Non-pigmented ciliary epithelial cell (primary cell): ENCODE measurements around the gene IL15RA.
"Not testable (repeated sequence)": the region's sequence is repeated elsewhere in the genome, so short reads cannot be mapped to it uniquely, and the experiment has no call there.

ENCODE experiments used
- DNase-seq: peaks from one replicate; pipeline ENCODE4 v3.0.0-alpha.2; 2010; ENCODE audit warnings: low read depth

IL15RA gene

GRCh38 chr10:6005856-6006395 is 28.6 kb upstream of the IL15RA start:
- no peak for DNase-seq

- DNase-seq = not testable (repeated sequence)
Measured at GRCh38 chr10:6005161-6005804, 27.9 kb upstream of the IL15RA start.

GRCh38 chr10:6002809-6003510 is 25.6 kb upstream of the IL15RA start:
- no peak for DNase-seq

- DNase-seq = no peak
Measured at GRCh38 chr10:5999440-6000165, 22.3 kb upstream of the IL15RA start.

GRCh38 chr10:5996696-5997095 is 19.4 kb upstream of the IL15RA start:
- DNase-seq = no peak

- no peak for DNase-seq
Measured at GRCh38 chr10:5992398-5992797, 15.1 kb upstream of the IL15RA start.

- no peak for DNase-seq
Measured at GRCh38 chr10:5991708-5992107, 14.4 kb upstream of the IL15RA start.

- DNase-seq = no peak
Measured at GRCh38 chr10:5989756-5990155, 12.4 kb upstream of the IL15RA start.

GRCh38 chr10:5988336-5988920 is 11.1 kb upstream of the IL15RA start:
- DNase-seq = no peak

GRCh38 chr10:5987747-5988146 is 10.4 kb upstream of the IL15RA start:
- DNase-seq = no peak

GRCh38 chr10:5985029-5985428 is 7.7 kb upstream of the IL15RA start:
- DNase-seq = no peak

- DNase-seq = no peak
Measured at GRCh38 chr10:5983774-5984173, 6.4 kb upstream of the IL15RA start.

- no peak for DNase-seq
Measured at GRCh38 chr10:5981529-5981928, 4.2 kb upstream of the IL15RA start.

- no peak for DNase-seq
Measured at GRCh38 chr10:5978230-5978489, 817 bp upstream of the IL15RA start.

- DNase-seq = no peak
Measured at GRCh38 chr10:5976512-5977470, 552 bp downstream of the IL15RA start.

GRCh38 chr10:5975641-5976473 is 1.5 kb downstream of the IL15RA start:
- DNase-seq = no peak

- no peak for DNase-seq
Measured at GRCh38 chr10:5973069-5973468, 4.3 kb downstream of the IL15RA start.

- DNase-seq = no peak
Measured at GRCh38 chr10:5971886-5972285, 5.5 kb downstream of the IL15RA start.

GRCh38 chr10:5971315-5971832 is 6.0 kb downstream of the IL15RA start:
- DNase-seq = no peak

GRCh38 chr10:5970527-5970926 is 6.8 kb downstream of the IL15RA start:
- DNase-seq = no peak

GRCh38 chr10:5970066-5970465 is 7.3 kb downstream of the IL15RA start:
- no peak for DNase-seq
